GM12878 (cell line): ENCODE measurements around the gene PTPN5. TPM values are rescaled to one million over a fixed set of nuclear protein-coding genes. Genes with fewer than 3 reads are reported as not detected.

Source experiments
- ATAC-seq: fragments of 200-7000 bp; cut with Tn5 transposase; 3 replicates; pipeline ENCODE4 v1.9.1; 2020; ENCODE audit warnings: mild to moderate bottlenecking, moderate library complexity
- BruUV-seq: library from RNA; stranded (reverse); fragments of 400-500 nt; replicated peaks from 2 replicates; lab custom pipeline; 2021; lab: Mats Ljungman, UMichigan
- CTCF ChIA-PET: fragments of 300-600 bp; sonication (Branson Sonifier 250); formaldehyde crosslinking; extraction: SDS; loops from one replicate; lab custom pipeline; 2021; ENCODE audit warnings: inconsistent platforms; lab: Yijun Ruan, JAX
- POLR2A ChIA-PET: fragments of 350-600 bp; formaldehyde crosslinking; extraction: SDS; loops from one replicate; lab custom pipeline; 2021; ENCODE audit warnings: inconsistent platforms; lab: Charles Lee
- RAD21 ChIA-PET: fragments of 300-600 bp; sonication (Branson Sonifier 250); formaldehyde crosslinking; loops from one replicate; lab custom pipeline; 2023; ENCODE audit warnings: antibody characterized with exemption; ENCODE audit not compliant: unreplicated experiment; lab: Charles Lee
- SMC1A ChIA-PET: fragments of 300-600 bp; sonication (Branson Sonifier 250); formaldehyde crosslinking; loops from one replicate; lab custom pipeline; 2023; ENCODE audit not compliant: unreplicated experiment, uncharacterized antibody; lab: Charles Lee
- DNase-seq: peaks from one replicate; pipeline ENCODE4 v3.0.0-alpha.2; 2011; ENCODE audit warnings: low read depth, low spot score
- FAIRE-seq: peaks from 3 replicates; lab custom pipeline; 2011; peaks lifted over from hg19 to GRCh38; lab: Jason Lieb, UNC
- H2AFZ ChIP-seq: 2 replicates; pipeline ENCODE4 v1.6.0; 2011; ENCODE audit warnings: low read depth, low read length, control low read depth; ENCODE audit not compliant: control insufficient read depth
- H3K27ac ChIP-seq: 2 replicates; pipeline ENCODE4 v1.5.1; 2011; ENCODE audit warnings: control low read depth; ENCODE audit not compliant: control insufficient read depth, insufficient read depth
- H3K27me3 ChIP-seq, 2 experiments: replicated peaks in 1 of 2; 2 replicates each; pipeline versions ENCODE4 v1.6.0 to v1.6.1; 2011; ENCODE audit warnings: low read length in 1 of 2; ENCODE audit not compliant: control insufficient read depth in 2 of 2, insufficient read depth in 2 of 2
- H3K36me3 ChIP-seq, 2 experiments: 2 replicates each; pipeline ENCODE4 v1.5.1; 2011; ENCODE audit warnings: low read length in 1 of 2; ENCODE audit not compliant: control insufficient read depth in 2 of 2, insufficient read depth in 2 of 2
- H3K4me1 ChIP-seq: 2 replicates; pipeline ENCODE4 v1.6.1; 2011; ENCODE audit warnings: mild to moderate bottlenecking, low read length, moderate library complexity, mixed read lengths; ENCODE audit not compliant: control insufficient read depth, insufficient read depth
- H3K4me2 ChIP-seq: 2 replicates; pipeline ENCODE4 v1.6.0; 2011; ENCODE audit warnings: control low read depth; ENCODE audit not compliant: control insufficient read depth, insufficient read depth
- H3K4me3 ChIP-seq: fragments of 200-600 bp; sonication (generic); 2 replicates; pipeline ENCODE4 v1.5.1; 2016
- H3K79me2 ChIP-seq: 2 replicates; pipeline ENCODE4 v1.6.0; 2011; ENCODE audit warnings: low read length; ENCODE audit not compliant: control insufficient read depth, insufficient read depth
- H3K9ac ChIP-seq: 2 replicates; pipeline ENCODE4 v1.8.0; 2011; ENCODE audit warnings: low read length, control low read depth, mixed read lengths; ENCODE audit not compliant: control insufficient read depth, insufficient read depth
- H3K9me3 ChIP-seq: replicated peaks from 3 replicates; pipeline ENCODE4 v1.5.1; 2011; ENCODE audit warnings: mild to moderate bottlenecking, low read length; ENCODE audit not compliant: control insufficient read depth, insufficient read depth
- H4K20me1 ChIP-seq: 2 replicates; pipeline ENCODE4 v1.6.0; 2011; ENCODE audit not compliant: control insufficient read depth, insufficient read depth
- BMI1 ChIP-seq: fragments of 450-650 bp; IDR thresholded peaks from 2 replicates; pipeline ENCODE4 v1.6.1; 2016; ENCODE audit warnings: mild to moderate bottlenecking, moderate library complexity, borderline replicate concordance
- EZH2 ChIP-seq: IDR thresholded peaks from 2 replicates; pipeline ENCODE4 v1.6.1; 2012; ENCODE audit warnings: low read depth, mild to moderate bottlenecking, control low read depth, inconsistent platforms, low read length, borderline replicate concordance; ENCODE audit not compliant: control insufficient read depth
- JUNB ChIP-seq: IDR thresholded peaks from 2 replicates; pipeline ENCODE4 v1.6.1; 2016; ENCODE audit warnings: antibody characterized with exemption, mild to moderate bottlenecking
- KLF5 ChIP-seq: fragments of 450-650 bp; IDR thresholded peaks from 2 replicates; pipeline ENCODE4 v1.6.1; 2014; ENCODE audit warnings: mild to moderate bottlenecking; ENCODE audit not compliant: partially characterized antibody
- NFYB ChIP-seq: IDR thresholded peaks from 2 replicates; pipeline ENCODE4 v1.6.1; 2011; ENCODE audit warnings: low read depth, mild to moderate bottlenecking, low read length, improper control_type of control experiment, moderate library complexity; ENCODE audit not compliant: insufficient read depth
- PAX5 ChIP-seq: IDR thresholded peaks from 2 replicates; pipeline ENCODE4 v1.6.1; 2011; ENCODE audit warnings: low read depth, low read length, borderline replicate concordance
- POLR2AphosphoS2 ChIP-seq: IDR thresholded peaks from 2 replicates; pipeline ENCODE4 v1.6.1; 2011; ENCODE audit warnings: low read depth, mild to moderate bottlenecking, low read length, improper control_type of control experiment, moderate library complexity
- RAD51 ChIP-seq: fragments of 450-650 bp; IDR thresholded peaks from 2 replicates; pipeline ENCODE4 v1.6.1; 2016; ENCODE audit warnings: moderate library complexity, mild to moderate bottlenecking, inconsistent platforms
- SMAD1 ChIP-seq: fragments of 450-650 bp; IDR thresholded peaks from 2 replicates; pipeline ENCODE4 v1.6.1; 2018; ENCODE audit warnings: mild to moderate bottlenecking, low read depth; ENCODE audit not compliant: partially characterized antibody
- SMAD5 ChIP-seq: IDR thresholded peaks from 2 replicates; pipeline ENCODE4 v1.6.1; 2016; ENCODE audit warnings: antibody characterized with exemption, low read depth
- SUPT20H ChIP-seq: IDR thresholded peaks from 2 replicates; pipeline ENCODE4 v1.6.1; 2011; ENCODE audit warnings: low read depth, mild to moderate bottlenecking, low read length, moderate library complexity, borderline replicate concordance; ENCODE audit not compliant: control insufficient read depth
- USF1 ChIP-seq: IDR thresholded peaks from 2 replicates; pipeline ENCODE4 v1.6.1; 2011; ENCODE audit warnings: borderline replicate concordance, low read depth, mild to moderate bottlenecking, moderate library complexity, mixed read lengths, low read length; ENCODE audit not compliant: insufficient read depth; ENCODE audit errors: extremely low read length
- WRNIP1 ChIP-seq: IDR thresholded peaks from 2 replicates; pipeline ENCODE4 v1.6.1; 2011; ENCODE audit warnings: low read depth, low read length, improper control_type of control experiment, borderline replicate concordance
- ZNF207 ChIP-seq: fragments of 450-650 bp; IDR thresholded peaks from 2 replicates; pipeline ENCODE4 v1.6.1; 2014; ENCODE audit warnings: antibody characterized with exemption, mild to moderate bottlenecking, borderline replicate concordance
- ZNF217 ChIP-seq: fragments of 450-650 bp; IDR thresholded peaks from 2 replicates; pipeline ENCODE4 v1.6.1; 2017; ENCODE audit warnings: antibody characterized with exemption, mild to moderate bottlenecking
- ZNF384 ChIP-seq: IDR thresholded peaks from 2 replicates; pipeline ENCODE4 v1.6.1; 2012; ENCODE audit warnings: low read depth, mild to moderate bottlenecking, low read length, improper control_type of control experiment, borderline replicate concordance
- ZSCAN29 ChIP-seq: fragments of 450-650 bp; IDR thresholded peaks from 2 replicates; pipeline ENCODE4 v1.6.1; 2017; ENCODE audit warnings: mild to moderate bottlenecking, moderate library complexity
- WGBS: methylation state at CpG from one replicate; pipeline ENCODE4 v1.1.6; 2016; ENCODE audit warnings: low lambda C conversion rate; ENCODE audit not compliant: insufficient replicate concordance, insufficient coverage; ENCODE audit errors: missing lambda C conversion rate; 5-methylcytosine and 5-hydroxymethylcytosine counted together
- in situ Hi-C: fragments of 300-500 bp; cut with MboI; formaldehyde crosslinking; loops from 9 replicates; pipeline ENCODE4 v1.14.3; 2018; ENCODE audit warnings: mixed read lengths
- intact Hi-C: fragments of 100-400 bp; cut with micrococcal nuclease; formaldehyde crosslinking; loops from one replicate; pipeline ENCODE4 v1.14.2; 2022; ENCODE audit not compliant: unreplicated experiment
- polyA plus RNA-seq, 11 experiments: library from polyadenylated mRNA; depleted of rRNA in 4 of 11; unstranded in 6 of 11; stranded (reverse) in 5 of 11; fragments of >200 nt; fragmentation: Nextera tagmentation in 4 of 11; fragmentation: Illumina TruSeq in 1 of 11; extraction: Ambion mirVana in 4 of 11; extraction: Trizol in 1 of 11; gene quantifications; 1 replicate in 1 of 11; 2 replicates in 10 of 11; pipeline versions ENCODE4 v1.2.1 to v1.2.3, GENCODE V29; 2011 to 2016; ENCODE audit warnings: inconsistent platforms in 2 of 11, missing spikeins in 2 of 11, low read depth in 1 of 11
- total RNA-seq, 4 experiments: library from RNA; depleted of rRNA in 3 of 4; stranded (reverse); fragments of >200 nt in 3 of 4; fragmentation: Illumina TruSeq in 1 of 4; extraction: Trizol in 1 of 4; gene quantifications; 2 replicates each; pipeline versions ENCODE4 v1.2.1 to v1.2.3, GENCODE V29; 2013 to 2021
- TF ChIP-seq, protein P1 (sequence below): fragments of 450-650 bp; IDR thresholded peaks from 2 replicates; pipeline ENCODE4 v1.6.1; 2016; ENCODE audit warnings: mild to moderate bottlenecking

PTPN5 gene
- total and polyA plus RNA-seq, 10 of the 15 experiments (the other 5 are each of a cell fraction or from before 2014, with no cell fraction given): 0.04 to 0.06 (median 0.05) TPM; not detected in 7

- TF ChIP-seq PAX5: no peak
- no peak for TF ChIP-seq JUNB
- no peak for TF ChIP-seq SMAD5
- no peak for TF ChIP-seq ZNF207
- TF ChIP-seq EZH2: no peak
Measured at GRCh38 chr11:18790883-18791206, 753 bp downstream of the PTPN5 start (continued).

DNA sequence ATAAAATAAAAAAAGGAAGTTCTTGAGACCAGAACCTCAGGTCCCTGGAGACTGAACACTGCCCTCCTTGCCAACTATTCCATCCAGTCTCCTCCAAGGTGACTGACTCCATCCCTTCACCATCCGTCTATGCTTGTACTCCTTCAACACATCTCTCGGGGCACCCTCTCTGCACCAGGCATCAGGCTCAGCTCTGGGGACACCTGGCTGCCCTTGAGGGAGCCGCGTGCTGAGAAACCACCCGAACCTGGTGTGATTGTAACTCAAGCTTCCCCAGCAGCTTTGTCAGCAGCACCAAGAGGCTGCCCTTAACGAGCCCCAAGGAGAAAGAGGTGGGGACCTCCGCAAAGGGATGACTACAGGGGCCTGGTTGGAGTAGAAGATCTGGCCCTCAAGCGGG, 1.7 kb downstream of the PTPN5 start:
- Histone ChIP-seq H3K4me1 (no peaks in the 10 kb centered on the region), H3K27me3 (peaks cover 9 to 15% of the 10 kb centered on the region in 2 experiments), H3K36me3 (no peaks in the 10 kb centered on the region), H3K4me3 (no peak overlapping the region), H4K20me1 (no peaks in the 10 kb centered on the region), H3K27ac (no peak overlapping the region), H3K79me2 (no peaks in the 10 kb centered on the region), H3K9me3 (no peaks in the 10 kb centered on the region), H3K4me2 (no peak overlapping the region), H2AFZ (no peak overlapping the region), H3K9ac (no peak overlapping the region)
- no peak for TF ChIP-seq WRNIP1
- no peak for TF ChIP-seq ZNF384
- TF ChIP-seq KLF5: no peak
- no peak for TF ChIP-seq USF1
- TF ChIP-seq NFYB: no peak
- no peak for TF ChIP-seq SUPT20H
- TF ChIP-seq, protein P1, sequence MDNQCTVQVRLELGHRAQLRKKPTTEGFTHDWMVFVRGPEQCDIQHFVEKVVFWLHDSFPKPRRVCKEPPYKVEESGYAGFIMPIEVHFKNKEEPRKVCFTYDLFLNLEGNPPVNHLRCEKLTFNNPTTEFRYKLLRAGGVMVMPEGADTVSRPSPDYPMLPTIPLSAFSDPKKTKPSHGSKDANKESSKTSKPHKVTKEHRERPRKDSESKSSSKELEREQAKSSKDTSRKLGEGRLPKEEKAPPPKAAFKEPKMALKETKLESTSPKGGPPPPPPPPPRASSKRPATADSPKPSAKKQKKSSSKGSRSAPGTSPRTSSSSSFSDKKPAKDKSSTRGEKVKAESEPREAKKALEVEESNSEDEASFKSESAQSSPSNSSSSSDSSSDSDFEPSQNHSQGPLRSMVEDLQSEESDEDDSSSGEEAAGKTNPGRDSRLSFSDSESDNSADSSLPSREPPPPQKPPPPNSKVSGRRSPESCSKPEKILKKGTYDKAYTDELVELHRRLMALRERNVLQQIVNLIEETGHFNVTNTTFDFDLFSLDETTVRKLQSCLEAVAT: no peak
- no peak for TF ChIP-seq POLR2AphosphoS2
- no peak for TF ChIP-seq SMAD1
- no peak for TF ChIP-seq BMI1
- TF ChIP-seq ZSCAN29: no peak
- no peak for TF ChIP-seq RAD51
- TF ChIP-seq ZNF217: no peak
- ChIA-PET SMC1A (interaction anchor here (1.6 kb wide), 1 partner anchor 10 kb away, joined by 3 read pairs; no protein-coding TSS in a partner anchor), RAD21 (no interaction called here), POLR2A (no interaction called here), CTCF (interaction anchor here (1.1 to 3.0 kb wide), 2 partner anchors 14 to 68 kb away, joined by 3 to 13 read pairs; no protein-coding TSS in a partner anchor)
- intact Hi-C loops: no loop called here
- FAIRE-seq (no peak), DNase-seq (no peak), ATAC-seq (no peak)
- in situ Hi-C loops: loop anchor here (10.0 kb wide), 1 partner anchor 55 kb away; no protein-coding TSS in a partner anchor
- BruUV-seq: no TSS peak
- WGBS: 36% methylated on average over 8 of the region's 8 CpGs
